AG09309 (cell line): Measurements from ENCODE around the gene MISP.

Source experiments
- DNase-seq: peaks from one replicate; pipeline ENCODE4 v3.0.0-alpha.2; 2010; ENCODE audit warnings: low read depth
- H3K4me3 ChIP-seq: 2 replicates; pipeline ENCODE4 v1.5.1; 2011; ENCODE audit warnings: mild to moderate bottlenecking, low read depth, low read length, moderate library complexity; ENCODE audit not compliant: control insufficient read depth
- CTCF ChIP-seq: IDR thresholded peaks from 2 replicates; pipeline ENCODE4 v1.5.1; 2011; ENCODE audit warnings: mild to moderate bottlenecking, low read depth, low read length, inconsistent platforms; ENCODE audit not compliant: insufficient read depth, control insufficient read depth; ENCODE audit errors: missing control alignments

MISP gene

GRCh38 chr19:801030-801860, 50.3 kb downstream of the MISP start:
- peak overlapping the region; percentile 7 for H3K4me3 ChIP-seq
- no peak for TF ChIP-seq CTCF

GRCh38 chr19:801861-802497, 51.1 kb downstream of the MISP start:
- no peak for TF ChIP-seq CTCF
- H3K4me3 ChIP-seq, result no peak overlapping the region
- no peak for DNase-seq

More at GRCh38 chr19:801030-801860, 50.3 kb downstream of the MISP start:
- no peak for DNase-seq

GRCh38 chr19:802498-803098, 51.7 kb downstream of the MISP start:
- no peak for DNase-seq
- no peak overlapping the region for H3K4me3 ChIP-seq

GRCh38 chr19:803099-803561, 52.2 kb downstream of the MISP start:
- H3K4me3 ChIP-seq, result no peak overlapping the region
- TF ChIP-seq CTCF, result no peak
- DNase-seq, result no peak

More at GRCh38 chr19:802498-803098, 51.7 kb downstream of the MISP start:
- TF ChIP-seq CTCF, result no peak

- no peak for TF ChIP-seq CTCF
- no peak for DNase-seq
- H3K4me3 ChIP-seq, result no peak overlapping the region
Observed at GRCh38 chr19:803686-804418, 52.9 kb downstream of the MISP start.
